GM19468 (cell line): ENCODE results near the gene LMAN1L.

ENCODE experiments used
- ATAC-seq: cut with Tn5 transposase; IDR thresholded peaks from one replicate; pipeline ENCODE4 v1.9.1; 2021; ENCODE audit warnings: mild to moderate bottlenecking, moderate library complexity, moderate number of reproducible peaks; ENCODE audit not compliant: unreplicated experiment; ENCODE audit errors: extremely low read depth

The LMAN1L gene

DNA sequence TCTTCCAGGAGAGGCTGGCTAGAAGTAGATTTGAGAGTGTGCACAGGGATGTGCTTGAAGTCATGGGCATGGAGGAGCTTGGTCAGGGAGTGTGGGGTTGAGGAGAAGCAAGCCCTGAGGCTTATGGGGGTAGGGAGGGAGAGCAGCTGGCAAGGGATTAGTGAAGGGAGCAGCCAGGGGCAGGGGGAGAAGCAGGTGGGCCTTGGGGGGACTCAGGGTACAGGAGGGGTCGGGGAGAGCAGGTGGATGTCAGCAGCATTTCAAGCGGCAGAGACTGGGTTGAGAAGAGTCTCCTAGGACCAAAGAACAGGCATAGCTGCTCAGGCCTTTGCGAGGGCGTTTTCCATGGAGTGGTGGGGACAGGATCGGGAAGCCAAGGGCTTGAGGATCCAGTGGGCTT, 3.4 kb upstream of the LMAN1L start:
- no peak for ATAC-seq

DNA sequence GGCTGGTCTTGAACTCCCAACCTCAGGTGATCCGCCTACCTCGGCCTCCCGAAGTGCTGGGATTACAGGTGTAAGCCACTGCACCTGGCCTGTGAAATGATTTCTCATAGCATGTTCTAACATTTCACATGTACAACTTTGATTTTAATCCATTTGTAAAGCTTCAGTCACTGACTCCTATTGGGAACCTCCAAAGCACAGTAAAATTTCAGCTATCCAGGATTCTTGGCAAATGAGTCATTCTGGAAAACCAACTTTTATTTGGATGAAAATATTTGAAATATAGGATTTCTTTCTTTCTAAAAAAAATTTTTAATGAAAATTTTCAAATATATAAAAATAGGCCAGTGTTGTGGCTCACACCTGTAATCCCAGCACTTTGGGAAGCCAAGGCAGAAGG, 2.7 kb upstream of the LMAN1L start:
- no peak for ATAC-seq

DNA sequence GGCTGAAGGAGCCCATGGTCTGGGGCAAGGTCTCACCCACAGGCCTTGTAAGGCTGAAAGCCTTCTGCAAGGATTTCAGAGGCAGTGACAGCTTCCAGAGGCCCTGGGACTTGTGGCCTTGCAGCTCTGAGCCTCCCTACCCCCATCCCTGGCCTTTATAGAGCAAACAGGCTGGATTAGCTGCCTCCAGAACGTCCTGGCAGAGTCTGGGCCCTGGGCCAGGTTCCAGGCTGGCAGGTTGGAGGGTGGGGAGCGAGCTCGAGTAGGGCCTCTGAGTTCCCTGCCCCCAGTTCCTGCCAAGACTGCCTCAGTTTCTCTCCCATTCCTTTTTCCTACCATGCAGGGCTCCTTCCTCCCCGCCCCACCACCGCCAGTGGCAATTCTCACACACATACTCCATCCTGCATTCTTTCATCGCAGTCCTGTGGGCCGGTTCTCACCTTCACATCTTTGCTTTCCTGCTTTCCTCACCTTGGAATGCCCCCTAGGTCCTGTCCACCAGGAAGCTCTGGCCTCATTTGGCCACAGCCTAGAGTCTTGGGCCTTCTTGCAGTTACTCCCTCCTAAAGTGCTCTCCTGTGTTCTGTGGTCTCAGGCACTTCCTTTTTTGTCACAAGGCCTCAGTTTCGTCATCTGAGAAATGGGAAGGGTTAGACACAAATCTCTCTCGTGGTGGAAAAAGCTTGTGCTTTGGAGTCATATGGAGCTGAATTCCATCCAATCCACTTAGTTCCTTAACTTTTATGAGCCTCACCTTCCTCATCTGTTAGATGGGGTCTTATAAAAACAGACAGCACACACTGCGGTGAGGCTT, 2.7 kb downstream of the LMAN1L start:
- no peak for ATAC-seq

DNA sequence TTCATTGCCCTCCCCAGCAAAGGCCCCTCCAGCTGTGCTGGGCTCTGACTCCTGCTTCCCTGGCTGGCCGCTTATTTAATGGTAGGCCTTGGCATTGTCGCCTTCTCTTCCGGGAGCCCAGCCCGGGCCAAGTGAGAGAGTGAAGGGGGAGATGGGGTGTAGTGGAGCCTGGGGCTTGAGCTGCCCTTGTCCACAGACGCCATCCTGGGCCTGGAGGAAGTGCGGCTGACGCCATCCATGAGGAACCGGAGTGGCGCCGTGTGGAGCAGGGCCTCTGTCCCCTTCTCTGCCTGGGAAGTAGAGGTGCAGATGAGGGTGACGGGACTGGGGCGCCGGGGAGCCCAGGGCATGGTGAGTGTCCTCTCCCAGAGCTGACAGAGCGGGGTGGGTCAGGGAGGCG, 3.3 kb downstream of the LMAN1L start:
- ATAC-seq = no peak

DNA sequence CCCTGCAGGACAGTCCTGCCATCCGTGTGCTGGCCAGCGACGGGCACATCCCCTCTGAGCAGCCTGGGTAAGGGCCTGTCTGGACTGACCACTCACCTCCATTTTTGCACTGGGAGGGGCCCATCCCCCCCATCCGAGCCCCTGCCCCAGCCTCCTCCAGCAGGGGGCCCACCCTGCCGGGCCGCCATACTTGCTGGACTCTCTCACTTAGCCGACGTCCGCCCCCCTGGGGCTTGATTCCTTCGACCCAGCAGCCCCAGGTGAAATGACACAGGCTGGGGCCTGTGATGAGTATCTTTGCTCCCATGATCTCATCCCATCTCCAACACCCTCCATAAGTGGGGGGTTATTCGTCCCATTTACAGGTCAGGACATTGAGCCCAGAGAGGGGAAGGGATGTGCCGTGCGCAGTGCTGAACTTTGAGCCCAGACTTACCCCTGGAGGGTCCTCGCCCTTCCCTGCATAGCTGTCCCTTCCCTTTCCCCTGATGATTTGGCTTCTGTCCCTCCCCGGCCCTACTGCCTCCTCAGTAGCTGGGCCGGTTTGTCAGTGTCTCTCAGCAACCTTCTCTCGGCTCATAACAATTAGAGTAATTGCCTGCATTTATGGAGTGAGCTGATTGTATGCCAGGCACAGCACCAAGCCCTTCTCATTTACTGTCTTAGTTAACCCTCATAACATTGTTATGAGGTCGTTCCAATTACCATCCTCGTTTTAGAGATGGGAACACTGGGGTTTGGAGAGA, 4.2 kb downstream of the LMAN1L start:
- ATAC-seq = no peak

DNA sequence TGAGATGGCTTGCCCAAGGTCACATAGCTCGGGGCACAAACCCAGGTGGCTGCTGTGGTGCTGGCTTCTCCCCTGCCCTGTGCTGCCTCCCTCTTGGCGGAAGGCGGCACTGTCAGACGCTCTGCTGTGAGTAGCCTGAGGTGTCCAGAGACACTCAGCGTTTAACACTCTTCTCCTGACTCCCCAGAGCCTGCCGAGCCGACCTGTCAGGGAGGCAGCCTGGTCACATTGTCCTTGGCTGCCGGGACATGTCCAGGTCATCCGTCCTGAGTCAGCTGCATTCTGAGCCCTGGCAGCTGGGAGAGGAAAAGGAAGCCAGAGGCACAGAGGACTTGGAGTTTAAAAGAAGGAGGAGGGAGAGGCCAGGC, 4.7 kb downstream of the LMAN1L start:
- ATAC-seq = no peak

DNA sequence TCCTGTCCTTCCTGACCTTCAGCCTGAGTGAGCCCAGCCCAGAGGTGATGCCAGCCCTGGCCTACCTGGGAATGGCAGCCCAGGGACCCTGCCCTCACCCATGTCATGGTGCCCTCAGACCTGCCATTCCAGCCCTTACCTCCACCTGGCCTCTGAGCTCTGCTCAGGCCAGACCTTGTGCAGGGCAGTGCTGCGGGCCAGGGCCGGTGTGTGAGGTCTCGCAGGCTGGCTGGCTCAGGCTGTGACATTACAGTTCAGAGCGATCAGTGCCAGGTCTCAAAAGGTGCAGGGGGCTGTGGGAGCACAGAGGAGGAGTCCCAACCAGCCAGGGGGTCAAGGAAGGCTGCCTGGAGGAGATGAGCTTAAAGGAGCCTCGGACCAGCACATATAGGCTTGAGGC, 7.4 kb downstream of the LMAN1L start:
- no peak for ATAC-seq

DNA sequence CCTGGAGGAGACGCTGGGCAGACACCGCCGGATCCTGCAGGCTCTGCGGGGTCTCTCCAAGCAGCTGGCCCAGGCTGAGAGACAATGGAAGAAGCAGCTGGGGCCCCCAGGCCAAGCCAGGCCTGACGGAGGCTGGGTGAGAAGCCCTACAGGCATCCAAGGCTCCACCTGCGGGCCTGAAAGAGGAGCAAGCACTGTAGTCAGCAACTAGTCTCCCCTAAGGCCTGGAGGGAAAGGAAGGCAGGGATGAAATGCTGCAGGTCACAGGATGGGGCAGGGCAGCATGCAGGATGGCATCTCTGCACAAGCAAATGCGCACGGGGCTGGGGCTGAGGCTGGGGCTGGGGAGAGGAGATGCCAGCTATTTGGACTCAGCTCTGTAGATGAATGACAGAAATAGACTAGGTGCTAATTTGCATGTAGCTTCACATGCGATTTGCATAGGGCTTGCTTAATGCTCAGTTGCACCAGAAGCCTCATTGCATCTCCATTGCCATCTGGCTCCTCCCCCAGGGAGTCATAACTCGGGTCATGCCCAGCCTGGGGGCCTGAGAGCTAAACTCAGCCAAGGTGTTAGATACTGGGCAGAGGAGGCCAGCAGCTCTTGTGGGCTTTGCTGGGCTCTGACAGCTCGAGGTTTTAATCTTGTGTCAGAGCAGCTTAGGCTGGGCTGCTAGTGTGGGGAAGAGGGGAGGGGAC, 8.6 kb downstream of the LMAN1L start:
- ATAC-seq = peak; percentile 84

DNA sequence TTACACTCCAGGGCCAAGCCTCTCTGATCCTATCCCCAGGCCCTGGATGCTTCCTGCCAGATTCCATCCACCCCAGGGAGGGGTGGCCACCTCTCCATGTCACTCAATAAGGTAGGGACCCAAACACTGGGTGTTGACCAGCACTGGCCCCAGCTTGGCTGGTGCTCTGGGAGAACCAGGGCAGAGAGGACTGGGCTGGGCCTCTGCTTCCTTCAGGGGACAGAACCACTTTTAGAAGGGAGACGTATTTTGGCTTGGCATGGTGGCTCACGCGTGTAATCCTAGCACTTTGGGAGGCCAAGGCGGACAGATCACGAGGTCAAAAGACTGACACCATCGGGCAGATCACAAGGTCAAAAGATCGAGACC, 9.1 kb downstream of the LMAN1L start:
- ATAC-seq = no peak

DNA sequence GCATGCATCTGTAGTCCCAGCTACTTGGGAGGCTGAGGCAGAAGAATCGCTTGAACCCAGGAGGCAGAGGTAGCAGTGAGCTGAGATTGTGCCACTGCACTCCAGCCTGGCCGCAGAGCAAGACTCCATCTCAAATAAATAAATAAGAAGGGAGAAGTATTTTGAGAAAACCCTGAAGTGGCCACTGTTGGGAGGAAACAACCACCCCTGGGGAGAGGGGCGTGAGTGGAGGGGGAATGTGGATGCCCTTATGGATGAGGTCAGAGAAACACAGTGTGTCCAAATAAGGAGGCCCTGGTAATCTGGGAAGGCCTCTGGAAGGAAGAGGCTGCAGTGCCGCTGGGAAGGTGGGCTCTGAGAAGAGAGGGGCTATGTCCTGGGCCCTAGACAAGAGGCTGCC, 9.6 kb downstream of the LMAN1L start:
- ATAC-seq = no peak

DNA sequence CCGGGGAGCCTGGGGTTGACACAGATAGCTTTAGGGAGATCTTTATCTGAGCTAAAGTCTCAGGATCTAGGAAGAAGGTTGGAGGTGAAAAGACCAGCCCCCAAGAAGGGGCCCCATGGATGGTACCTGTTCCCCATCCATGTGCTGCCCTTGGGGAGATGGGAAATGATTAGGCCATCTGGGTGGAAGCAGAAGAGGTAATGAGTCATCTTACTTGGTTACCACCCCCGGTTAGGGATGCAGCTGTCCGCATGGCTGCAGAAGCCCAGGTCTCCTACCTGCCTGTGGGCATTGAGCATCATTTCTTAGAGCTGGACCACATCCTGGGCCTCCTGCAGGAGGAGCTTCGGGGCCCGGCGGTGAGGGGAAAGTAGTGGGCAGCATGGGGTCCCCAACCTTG, 10.7 kb downstream of the LMAN1L start:
- no peak for ATAC-seq

DNA sequence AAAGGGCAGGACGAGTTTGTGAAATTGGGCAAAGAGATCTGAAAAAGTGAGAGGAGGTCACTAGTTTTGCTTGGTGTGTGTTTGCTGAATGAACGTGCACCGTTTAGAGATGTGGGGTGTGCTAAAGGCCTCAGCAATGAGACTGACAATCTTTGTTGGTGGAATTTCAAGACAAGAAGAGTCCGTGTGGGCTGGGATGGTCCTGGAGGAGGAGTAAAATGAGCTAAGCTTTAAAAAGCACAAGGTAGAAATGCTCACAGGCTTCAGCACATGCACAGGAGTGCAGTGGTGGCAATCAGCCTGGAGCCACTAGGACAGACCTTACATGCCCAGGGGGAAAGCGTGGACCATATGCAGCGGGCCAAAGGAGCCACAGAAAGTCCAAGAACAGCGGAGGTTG, 12.3 kb downstream of the LMAN1L start:
- no peak for ATAC-seq

DNA sequence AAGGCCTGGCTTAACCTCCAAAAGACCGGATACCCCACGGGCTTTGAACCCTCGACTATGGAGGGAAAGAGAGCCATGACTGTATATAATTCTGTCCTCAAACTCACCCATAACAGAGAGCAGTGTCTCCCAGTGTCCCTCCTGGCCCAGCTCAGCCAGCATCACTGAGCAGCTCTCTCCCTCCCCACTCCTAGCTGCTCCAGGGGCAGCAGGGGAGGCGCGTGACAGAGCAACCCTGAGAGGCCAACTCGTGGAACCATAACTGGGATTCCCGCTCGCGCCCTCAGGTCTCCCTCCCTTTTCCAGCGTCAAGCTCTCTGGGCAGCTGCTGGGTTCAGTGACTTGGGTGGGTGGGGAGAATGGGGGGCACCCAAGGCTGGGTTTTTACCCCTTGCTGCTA, 13.2 kb downstream of the LMAN1L start:
- ATAC-seq = no peak

DNA sequence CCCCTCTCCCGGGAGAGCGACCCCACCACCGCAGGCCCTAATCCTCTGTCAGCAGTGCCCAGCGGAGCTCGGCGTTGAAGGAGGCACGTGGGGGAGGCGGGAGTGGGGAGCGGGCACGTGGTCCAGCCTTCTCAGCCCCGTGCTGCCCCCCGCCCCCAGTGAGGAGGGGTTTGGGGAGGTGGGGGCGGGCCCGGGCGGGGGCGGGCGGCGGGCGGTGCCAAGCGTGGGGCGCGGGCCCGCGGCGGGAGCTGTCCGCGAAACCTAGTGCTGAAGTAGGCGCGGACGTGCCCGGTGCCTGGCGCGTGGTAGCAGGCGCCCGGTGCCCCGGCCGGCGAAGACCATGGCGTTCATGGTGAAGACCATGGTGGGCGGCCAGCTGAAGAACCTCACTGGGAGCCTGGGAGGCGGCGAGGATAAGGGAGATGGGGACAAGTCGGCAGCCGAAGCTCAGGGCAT, 13.8 kb downstream of the LMAN1L start, which contains the start of gene CPLX3:
TSS of gene CPLX3 (plus strand) at position 264 of the 456 bp plus-strand sequence. CDS start at position 341, 77 bp downstream.
- ATAC-seq = no peak

DNA sequence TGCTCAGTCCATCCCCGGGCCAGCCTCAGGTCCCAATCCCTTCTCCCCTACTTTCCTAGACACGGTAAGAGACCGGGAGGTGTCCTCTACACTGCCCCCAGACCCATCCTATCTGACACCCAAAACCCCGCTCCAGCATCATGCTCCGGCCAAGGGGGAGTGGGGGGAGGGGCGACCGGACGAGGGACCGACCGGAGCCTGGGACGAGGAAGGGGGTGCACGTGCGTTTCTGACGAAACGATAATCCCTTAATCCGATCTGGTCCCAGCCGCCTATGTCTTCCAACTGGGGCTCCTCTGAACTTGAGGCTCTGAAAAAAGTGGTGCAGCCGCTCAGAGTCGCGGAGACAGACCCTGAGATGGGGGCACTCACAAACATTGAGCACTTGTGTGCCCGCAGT, 14.3 kb downstream of the LMAN1L start:
- ATAC-seq = no peak

DNA sequence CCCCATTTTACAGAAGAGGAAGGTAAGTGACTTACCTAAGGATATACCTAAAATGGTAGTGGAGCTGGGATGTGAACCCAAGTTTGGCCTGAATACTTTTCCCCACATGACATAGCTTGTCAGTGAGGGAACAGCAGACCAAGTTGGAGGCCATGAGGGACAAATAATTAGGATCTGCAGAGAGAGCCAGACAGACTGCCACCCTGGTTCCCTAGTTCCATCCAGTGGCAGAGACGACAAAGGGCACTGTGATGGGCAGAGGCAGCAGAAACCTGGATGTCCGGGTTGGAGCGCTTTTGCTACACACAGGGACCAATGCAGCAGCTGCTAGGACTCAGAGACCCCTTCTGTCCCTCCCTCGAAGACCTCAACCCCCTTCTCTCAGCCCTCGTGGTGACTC, 15.0 kb downstream of the LMAN1L start:
- no peak for ATAC-seq

DNA sequence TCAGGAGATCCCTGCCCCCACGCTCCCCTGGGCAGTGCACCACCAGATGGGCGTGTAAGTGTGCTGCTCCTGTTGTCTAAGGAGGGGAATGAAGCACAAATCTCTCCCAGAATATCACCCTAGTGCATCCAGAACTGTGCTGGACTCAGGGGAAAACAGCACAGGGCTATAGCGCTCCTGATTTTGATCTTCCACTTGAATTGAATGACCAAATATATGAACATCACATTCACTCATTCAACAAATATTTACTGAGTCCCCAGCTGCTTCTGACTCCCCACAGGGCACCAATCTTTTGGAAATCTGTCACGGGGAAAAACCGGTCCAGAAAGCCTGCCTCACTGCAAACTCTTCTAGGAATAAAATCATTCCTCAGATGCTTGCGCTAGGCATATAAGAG, 16.2 kb downstream of the LMAN1L start:
- no peak for ATAC-seq

DNA sequence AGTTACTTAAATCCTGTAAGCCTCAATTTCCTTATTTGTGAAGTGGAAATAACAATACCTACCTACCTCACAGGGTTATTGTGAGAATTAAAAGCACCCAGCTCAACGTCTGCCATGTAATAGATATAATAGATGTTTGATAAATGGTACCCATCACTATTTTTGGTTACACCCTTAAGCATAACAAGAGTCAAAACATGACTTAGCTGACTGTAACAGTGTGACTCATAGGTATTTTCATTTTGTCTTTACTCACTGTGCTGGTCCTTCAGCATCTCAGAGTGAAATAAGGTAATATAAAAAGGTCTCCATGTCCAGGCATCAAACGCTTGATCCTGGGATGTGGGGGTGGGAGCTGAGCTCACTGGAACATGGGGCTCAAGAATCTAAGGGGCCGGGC, 16.9 kb downstream of the LMAN1L start:
- no peak for ATAC-seq

DNA sequence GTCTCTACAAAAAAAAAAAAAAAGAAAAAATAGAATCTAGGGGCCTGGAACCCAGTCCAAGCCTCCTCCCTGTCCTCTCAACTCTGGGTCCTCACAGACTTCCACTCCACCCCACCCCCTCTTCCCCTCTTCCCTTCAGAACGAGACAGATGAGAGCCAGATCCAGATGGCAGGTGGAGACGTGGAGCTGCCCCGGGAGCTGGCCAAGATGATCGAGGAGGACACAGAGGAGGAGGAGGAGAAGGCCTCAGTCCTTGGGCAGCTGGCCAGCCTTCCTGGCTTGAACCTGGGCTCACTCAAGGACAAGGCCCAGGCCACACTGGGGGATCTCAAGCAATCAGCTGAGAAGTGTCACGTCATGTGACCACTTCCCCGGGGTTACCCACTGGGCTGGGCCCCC, 17.4 kb downstream of the LMAN1L start:
- no peak for ATAC-seq

DNA sequence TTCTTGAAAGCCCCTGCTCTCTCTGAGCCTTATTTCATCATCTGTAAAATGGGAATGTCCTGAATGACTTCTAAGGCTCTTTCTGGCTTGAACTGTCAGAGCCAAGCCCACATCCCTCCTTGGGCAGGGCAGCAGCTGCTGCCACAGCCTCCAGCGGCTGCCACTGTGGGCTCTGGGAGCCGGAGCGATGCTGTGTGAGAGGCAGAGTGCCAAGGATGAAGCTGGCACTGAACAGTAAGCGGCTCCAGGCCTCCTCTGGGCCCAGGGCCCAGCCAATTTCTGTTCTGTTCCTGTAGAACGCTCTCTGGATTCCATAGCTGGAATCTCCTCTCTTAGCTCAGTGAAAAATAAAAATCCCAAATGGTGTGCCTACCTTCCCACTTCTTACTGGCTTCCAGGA, 18.2 kb downstream of the LMAN1L start:
- no peak for ATAC-seq

DNA sequence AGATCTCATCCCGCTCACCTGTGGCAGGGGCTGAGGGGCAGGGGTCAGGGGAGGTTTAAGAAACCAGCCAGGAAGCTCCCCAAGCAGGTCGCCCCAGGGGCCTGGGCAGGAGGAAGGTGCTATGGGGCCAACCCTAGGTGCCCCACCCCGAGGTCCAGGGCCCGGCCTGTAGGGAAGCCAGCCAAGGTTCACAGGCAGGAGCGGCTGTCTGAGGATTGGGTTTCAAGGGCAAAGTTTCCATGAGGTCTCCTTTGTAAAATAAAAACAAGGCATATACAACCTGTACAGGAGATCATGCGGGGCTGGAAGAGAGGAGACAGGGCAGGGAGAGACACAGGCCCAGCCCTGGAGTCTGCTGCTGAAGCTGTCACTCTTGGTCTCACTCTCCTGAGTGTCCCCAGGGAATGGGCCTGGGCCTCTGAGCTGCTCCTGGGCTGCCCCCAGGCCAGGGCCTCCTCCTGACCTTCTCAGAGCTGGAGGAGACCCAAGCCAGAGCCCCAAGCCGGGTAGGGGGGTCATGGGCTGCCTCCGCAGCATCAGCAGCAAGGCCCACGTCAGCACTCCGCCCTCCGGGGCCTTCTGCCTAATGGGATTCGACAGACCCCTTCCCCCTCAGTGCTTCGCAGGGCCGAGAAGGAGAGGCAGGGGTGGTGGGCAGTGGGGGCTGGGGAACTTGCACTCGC, 19.3 kb downstream of the LMAN1L start:
- no peak for ATAC-seq
